Measurements from ENCODE around the gene SLC39A11.
"Not testable (repeated sequence)": the region's sequence is repeated elsewhere in the genome, so short reads cannot be mapped to it uniquely, and the experiment has no call there.

The SLC39A11 gene

DNA sequence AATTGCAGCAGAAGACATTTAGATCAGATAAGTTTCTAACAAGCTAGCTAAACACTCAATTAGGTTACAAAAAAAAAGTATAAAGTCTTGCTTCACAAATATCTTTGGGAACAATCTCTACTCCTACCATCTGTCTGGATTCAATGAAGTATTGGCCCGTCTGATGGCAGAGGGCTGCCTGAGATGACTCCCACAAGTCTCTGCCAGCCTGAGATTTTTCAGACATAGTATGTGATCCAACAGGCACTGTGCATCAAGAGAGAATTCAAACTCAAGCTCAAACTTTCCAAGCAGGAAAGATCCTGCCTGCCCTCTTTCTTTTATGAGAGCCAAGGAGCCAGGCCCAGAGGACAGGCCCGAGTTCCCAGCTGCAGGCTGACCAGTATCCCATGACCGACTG lies 22.6 kb downstream of the SLC39A11 start:
- DNase-seq = no peak

DNA sequence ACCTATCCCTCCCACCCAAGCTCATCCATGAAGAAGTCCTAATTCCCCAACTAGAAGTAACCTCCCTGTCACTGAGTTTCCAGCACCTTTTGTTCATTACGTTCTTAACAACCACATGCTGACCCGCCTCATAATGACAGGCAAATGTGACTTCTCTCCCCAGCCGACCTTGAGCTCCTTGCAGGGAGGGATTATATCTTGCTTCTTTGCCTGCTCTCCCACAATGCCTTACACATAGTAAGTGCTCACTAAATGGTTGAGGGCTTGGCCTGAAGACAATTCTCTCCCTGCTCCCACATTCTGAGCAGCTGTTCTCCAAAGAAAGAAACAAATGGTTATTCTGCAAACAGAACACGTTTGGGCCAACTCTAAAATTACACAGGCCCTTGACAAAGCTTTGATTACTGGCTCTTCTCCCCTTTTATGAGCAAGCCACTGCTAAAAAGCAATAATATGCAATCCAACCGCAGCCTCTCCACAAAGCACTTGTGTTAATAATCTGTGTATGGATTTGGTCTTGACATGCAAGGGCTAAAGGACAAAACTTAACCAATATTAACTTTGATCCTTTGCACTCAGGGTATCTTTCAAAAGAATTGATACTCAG lies 23.2 kb downstream of the SLC39A11 start:
- DNase-seq = no peak

DNA sequence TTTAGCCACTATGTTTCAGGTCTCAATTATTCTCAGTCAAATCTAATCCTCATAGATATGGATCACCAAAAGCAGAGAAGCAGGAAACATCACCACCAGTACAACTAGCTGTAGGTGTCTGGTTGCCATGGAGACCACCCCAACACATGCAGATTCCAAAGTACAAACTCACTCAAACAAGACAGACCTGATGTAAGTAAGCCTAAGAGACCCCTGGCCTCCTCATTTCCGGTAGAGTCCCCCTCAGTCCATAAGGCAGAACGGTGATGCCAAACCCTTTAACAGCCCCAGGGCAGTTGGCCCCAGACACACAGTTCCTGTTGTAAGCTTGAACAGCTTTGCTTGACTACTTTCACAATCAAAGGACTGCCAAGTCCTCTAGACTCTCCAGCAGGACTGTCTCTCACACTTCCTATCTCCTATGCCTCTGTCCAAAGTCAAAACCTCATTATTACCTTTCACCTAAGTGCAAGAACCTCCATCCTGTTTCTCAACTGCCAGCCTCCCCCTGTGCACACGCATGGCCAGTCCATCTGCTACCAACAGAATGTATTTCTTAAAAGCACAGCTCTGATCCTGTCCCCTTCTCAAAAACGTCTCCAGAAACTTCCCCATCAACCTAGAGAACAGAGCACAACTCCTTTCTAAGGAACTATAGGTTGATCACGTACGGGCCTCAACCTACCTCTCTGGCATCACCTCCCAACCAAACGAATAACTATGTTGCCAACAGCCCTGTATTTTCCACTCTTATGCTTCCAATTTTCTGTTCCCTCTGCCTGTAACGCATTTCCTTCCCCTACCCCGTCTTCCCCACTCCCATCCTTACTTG lies 23.9 kb downstream of the SLC39A11 start:
- DNase-seq = no peak

DNA sequence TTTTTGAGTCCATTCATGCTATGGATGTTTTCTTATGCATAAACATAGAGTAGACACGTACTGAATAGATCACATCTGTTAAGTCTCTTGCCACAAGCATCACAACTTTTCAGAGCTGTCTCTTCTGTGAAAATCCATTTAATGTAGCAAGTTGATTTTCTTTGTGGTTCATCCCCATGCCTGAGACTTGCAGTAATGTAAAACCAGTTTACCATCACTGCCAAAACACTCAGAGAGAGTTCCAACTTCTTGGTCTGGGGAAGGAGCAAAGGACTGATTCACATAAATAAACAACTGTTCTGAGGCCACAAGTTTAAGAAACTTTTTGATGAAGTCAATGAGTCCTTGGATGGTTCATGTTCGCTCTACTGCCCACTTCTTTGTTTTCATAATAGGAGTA lies 24.8 kb downstream of the SLC39A11 start:
- DNase-seq = not testable (repeated sequence)

DNA sequence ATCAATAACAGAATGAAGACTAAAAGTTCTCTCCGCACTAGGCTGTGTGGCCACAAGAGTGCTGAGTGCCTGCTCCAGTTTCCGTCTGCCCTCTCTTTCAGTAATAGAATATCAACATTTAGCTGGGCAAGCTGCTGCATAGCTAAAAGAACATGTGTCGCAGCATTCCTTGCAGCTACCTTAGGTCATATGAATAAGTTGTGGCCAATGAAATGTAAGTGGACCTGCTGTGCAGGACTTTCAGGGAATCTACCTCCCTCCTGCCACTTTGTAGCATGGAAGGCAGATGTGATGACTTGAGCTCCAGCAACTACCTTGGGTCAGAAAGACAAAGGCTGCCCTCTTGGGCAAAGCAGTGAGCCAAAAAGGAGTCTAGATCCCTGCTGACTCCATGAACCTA lies 25.4 kb downstream of the SLC39A11 start:
- no peak for DNase-seq

DNA sequence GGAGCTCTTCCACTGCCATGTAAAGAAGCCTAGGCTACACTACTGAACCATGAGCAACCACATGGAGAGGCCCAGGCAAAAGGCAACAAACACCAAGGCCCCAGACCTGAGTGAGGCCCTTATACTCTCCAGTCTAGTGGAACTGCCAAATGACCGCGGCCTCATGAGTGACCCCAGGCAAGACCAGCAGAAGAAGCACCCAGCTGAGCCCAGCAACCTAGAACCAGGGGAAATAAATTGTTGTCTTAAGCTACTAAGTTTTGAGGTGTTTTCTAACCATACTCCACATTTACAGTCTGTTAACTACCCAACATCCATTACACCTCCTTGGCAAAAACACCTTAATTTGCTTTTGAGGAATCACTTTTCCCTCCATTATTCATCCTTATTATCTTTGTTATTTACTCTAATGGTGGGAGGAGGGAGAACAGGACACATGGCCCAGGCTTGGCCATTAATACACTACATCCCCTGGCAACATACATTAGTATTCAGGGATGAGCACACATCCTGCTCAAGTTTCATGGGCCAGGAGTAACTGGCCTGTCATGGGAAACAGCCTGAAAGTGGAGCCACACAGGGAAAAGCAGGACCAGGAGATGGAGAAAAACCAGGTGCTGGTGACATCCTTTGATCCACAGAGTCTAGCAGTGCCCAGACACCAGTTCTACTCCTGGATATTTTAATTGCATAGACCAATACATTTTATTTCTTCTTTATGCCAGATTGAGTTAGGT lies 26.2 kb downstream of the SLC39A11 start:
- DNase-seq = no peak

DNA sequence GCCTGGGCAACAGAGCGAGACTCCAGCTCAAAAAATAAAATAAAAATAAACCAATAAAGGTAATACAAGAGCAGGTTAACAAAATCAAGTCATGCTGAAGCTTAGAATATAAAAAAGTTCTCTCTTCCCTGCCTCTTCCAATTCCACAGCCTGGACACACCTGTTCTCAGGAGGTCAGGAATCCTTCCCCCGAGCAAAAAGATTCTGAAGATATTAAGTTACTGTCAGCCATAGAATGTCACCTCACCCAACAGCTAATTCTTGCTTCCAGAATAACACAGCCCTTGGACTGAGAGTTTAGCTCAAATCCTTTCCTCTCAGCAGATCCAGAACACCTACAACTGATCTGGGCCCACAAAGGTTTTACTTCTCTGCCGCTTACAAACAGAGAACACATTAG lies 27.1 kb downstream of the SLC39A11 start:
- no peak for DNase-seq

DNA sequence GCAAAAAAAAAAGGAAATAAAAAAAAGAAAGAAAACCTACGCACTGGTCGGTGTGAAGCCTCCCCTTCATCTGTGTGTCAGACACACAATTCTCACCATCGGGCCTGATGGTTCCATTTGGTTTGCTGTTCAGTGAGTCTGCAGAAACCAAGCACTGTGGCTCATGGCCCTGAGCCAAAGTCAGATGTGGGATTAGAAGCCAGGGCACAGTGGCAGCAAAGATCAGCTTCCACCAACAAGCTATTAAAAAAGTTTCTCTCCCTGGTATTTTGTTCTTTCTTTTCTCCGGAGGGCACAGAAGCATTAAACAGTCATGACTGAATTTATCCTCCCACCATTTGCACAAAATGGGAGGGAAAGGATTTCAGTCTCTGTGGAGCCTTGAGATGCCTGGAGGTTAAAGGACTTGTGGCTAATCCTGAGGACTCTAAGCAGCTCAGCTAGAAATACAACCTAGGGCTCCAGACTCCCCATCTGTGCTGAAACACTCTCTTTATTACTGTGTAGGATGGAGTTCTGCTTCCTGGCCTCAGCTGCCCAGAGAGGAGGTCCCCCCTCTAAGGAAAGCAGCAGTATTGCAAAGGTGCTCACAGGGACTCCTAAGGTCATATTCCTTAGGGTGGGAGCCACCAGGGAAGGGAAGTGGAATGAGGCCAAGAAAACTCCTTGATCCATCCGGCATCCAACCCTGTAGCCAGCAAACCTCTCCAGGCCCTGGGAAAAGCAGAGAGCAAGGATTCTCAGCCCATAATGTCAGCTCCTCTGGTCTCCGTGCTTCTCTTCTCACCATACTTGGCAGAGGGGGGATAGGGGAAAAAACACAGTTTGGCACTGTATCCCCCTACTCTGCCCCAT lies 28.2 kb downstream of the SLC39A11 start:
- DNase-seq = no peak

DNA sequence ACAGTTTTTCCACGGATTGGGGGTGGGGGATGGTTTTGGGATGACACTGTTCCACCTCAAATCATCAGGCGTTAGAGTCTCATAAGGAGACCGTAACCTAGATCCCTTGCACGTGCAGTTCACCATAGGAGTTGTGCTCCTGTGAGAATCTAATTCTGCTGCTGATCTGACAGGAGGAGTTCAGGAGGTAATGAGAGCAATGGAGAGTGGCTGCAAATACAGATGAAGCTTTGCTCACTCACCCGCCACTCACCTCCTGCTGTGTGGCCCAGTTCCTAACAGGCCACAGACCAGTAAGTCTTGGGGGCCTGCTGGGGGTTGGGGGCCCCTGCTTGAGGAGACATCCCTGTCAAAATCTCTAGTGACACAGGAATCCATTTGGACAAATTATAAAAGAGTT lies 29.8 kb downstream of the SLC39A11 start:
- no peak for DNase-seq

DNA sequence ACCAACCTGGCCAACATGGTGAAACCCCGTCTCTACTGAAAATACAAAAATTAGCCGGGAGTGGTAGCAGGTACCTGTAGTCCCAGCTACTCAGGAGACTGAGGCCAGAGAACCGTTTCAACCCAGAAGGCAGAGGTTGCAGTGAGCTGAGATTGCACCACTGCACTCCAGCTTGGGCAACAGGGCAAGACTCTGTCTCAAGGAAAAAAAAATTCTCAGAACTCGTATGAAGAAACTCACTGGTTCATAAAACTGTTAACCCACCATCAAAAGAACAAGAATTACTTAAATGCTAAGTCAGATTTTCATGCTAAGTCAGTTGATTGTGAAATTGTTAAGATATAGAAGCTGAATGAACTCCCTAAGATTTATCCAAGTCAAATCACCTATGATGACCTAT lies 31.3 kb downstream of the SLC39A11 start:
- no peak for DNase-seq

DNA sequence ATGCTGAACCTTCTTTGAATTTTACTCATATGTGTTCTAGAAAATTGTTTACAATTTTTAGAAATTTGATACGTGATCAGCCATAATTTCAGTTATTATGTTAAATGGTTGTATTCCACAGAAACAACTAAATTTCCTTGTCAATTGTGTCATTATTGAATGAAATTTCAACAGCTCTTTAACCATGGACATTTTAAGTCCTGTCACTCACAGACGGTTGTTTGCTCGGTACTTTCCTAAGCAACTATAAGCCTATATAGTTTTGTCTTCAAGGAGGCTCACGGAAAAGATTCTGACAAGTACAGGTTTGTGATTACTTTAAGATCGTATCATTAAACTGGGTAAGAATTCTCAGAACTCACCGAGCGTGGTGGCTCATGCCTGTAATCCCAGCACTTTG lies 31.8 kb downstream of the SLC39A11 start:
- DNase-seq = no peak

DNA sequence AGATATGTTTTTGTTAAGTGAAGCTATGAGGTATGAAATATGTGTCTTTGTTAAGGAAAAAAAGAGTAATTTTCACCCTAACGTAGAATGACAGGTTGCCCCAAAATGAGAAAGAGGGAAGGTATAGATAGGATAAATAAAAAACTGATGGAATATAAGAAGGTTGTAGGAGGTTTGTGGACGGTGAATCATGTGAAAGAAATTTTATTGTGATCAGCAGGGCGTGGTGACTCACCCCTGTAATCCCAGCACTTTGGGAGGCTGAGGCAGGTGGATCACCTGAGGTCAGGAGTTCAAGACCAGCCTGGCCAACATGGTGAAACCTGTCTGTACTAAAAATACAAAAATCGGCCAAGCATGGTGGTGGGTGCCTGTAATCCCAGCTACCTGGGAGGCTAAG lies 32.8 kb downstream of the SLC39A11 start:
- DNase-seq = not testable (repeated sequence)

DNA sequence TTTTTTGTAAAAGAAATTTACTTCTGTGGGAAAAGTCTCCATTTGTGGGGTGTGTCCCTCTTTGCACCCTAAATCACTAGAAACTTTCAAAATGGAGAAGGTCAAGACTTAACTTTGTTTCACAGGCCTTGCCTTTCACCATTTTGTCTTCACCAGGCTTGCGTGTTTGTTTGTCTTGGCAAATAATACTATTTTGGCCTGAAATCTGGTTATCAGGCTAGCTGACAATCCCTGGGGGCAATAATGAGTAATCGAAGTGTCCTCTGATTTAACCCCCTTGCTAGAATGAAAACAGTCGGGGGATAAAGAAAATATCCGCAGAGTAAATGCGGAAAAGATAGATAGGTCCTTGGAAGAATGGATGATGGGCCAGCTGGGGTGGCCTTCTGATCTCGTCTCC lies 34.5 kb downstream of the SLC39A11 start:
- no peak for DNase-seq

DNA sequence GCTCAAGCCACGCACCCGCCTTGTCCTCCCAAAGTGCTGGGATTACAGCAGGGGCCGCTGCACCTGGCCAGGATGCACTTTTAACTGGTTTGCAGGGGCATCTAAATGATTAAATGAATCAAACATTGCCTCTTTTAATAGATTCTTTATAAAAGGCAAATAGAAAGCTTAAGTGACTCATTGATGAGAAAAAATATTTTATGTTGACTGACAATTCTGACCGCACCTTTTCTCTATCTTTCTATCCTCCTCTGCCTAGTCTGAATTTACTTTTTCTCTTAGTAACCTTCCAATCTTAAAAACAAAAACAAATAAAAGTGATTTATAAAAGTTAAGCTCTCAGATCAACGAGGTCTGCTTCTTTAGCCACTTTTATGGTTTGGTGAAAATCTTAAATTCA lies 35.3 kb downstream of the SLC39A11 start:
- no peak for DNase-seq

DNA sequence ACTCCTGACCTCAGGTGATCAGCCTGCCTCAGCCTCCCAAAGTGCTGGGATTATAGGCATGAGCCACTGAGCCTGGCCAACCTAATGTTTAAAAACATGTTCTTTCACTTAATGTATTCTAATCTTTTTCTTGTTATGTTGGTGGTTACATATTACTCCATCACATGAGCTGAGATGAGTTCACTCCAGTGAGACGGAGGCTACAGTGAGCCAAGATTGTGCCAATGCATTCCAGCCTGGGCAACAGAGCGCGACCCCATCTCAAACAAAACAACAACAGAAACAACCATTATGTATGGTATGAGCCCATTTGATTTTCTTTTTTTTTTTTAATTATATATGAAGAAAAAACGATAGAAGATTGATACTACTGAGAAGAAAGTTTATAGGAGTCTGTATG lies 39.6 kb downstream of the SLC39A11 start:
- no peak for DNase-seq

DNA sequence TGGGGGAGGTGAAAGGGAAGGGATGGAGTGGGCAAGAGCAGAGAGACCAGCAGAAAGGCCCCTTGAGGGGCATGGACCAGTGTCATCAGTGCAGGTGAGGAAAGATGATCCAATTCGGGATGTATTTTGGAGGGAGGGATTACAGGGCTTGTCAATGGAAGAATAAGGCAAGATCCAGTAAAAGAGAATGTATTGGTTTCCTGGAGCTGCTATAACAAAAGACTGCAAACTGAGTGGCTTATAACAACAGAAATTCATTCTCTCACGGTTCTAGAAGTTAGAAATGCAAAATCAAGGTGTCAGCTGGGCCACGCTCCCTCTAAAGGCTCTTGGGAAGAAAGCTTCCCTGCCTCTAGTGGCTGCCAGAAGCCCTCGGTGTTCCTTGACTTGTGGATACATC lies 41.7 kb downstream of the SLC39A11 start:
- DNase-seq = no peak

DNA sequence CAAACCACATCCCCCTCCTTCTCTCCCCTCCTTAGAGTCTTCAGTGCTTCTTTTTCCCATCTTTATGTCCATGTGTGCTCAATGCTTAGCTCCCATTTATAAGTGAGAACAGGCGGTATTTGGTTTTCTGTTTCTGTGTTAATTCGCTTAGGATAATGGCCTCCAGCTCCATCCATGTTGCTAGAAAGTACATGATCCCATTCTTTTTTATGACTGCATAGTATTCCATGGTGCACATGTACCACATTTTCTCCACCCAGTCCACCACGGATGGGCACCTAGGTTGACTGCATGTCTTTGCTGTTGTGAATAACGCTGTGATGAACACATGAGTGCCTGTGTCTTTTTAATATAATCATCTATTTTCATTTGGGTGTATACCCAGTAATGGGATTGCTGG lies 44.3 kb downstream of the SLC39A11 start:
- DNase-seq = no peak

DNA sequence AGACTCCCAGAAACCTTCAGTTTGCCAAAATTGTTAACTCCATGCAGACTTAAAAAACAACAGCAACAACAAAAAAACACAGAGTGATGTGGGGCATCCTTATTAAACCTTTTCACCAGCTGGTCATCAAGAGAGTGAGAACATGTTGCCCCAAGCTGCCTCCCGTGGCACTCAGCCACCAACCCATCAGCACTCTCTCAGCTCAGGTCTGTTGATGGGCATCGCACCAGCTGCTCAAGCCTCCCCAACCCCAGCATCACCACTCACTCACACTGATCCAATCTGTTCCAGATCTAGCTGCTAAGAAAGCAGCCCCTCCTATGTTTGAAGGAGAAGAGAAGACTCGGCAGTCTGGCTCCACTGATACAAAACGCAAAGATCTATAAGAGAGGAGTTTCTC lies 46.8 kb downstream of the SLC39A11 start:
- no peak for DNase-seq

DNA sequence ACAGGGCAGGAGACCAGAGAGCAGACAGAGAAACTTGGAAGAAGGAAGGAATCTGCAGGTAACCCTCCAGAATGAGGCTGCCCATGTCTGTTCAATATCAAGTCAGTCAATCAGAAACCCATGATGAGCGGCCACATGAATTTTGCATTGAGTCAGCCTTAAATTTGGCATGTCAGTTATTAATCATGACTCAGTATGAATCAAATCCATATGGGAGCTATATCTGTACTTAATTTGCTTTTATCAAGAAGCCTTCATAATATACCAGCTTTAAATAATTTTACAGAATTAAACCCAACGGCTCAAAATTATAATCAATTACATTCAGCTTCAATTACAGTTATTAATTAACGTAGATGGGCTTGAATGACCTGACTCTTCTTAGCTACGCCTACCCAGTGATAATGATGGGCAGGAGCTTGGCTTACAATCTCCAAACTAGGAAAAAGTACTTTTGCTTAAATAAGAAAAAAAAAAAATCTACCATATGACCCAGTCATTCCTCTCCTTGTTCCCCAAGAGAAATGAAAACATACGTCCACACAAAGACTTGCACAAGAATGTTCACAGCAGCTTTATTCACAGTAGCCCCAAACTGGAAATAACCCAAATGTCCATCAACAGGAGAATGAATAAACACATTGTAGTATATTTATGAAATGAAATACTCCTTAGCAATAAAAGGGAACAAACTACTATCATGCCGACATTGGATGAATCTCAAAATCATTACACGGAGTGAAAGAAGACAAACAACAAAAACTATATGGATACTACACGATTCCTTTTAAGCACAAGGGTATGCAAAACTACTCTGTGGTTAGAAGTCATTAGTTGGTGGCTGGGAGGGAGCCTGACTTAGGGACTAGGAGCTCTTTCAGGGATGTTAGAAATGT lies 48.6 kb downstream of the SLC39A11 start:
- no peak for DNase-seq

DNA sequence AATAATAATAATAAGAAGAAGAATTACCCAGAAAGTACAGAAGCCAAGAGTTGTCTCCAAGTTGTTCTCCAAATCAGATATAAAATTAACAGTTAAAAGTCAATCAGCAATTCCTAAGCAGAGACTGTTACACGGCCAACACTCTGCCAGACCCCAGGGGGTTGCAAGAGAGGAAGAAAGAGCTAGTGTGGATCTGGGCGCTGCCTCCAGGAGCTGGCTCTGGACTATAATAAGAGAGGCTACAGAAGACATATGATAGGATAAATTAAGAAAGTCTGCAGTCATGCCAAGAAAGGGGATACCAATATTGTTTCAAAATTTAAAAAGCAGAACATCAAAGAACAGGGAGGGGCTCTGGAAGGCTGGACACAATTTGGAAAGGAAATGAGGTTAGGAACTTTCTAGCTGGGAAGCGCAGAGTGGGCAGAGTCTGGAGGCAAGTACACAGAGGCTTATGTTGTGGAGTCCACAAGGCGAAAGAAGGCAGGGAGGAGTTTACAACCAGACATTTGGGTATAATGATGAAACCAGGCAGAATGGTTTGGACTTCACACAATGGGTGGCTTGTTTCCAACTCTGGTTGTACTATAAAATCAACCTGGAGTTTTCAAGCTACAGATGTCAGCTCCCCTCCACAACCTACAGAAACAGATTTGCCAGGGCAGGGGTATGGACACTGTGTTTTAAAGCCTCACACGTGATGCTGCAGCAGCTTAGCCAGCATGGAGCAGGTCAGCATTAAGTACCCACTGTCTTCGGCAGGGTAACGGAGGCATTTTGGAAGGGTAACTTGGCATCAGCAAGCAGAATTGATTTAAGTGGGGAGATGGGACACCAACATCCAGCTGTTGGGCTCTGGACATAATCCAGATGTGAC lies 49.4 kb downstream of the SLC39A11 start:
- no peak for DNase-seq

DNA sequence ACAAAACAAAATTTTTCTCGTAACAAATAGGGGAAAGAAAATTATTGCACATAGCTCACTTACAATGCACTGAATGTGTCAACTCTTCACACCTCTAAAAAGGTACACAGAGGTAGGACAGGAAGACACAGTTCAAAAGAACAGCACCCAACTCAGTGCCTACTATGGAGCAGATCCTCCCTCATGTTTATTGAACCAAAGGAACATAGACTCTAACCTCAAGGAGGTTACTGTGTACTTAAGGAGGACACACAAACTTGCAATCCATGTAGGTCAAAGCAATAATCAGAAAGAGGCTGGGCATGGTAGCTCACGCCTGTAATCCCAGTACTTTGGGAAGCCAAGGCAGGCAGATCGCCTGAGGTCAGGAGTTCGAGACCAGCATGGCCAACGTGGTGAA lies 50.3 kb downstream of the SLC39A11 start:
- DNase-seq = no peak

Measured in NCI-H748 treated with DMSO at 0.1 percent for 48 hours (cell line).